H9 (cell line): ENCODE measurements around the gene KDM2B. TPM values are rescaled to one million over a fixed set of nuclear protein-coding genes. Genes with fewer than 3 reads are reported as not detected.

ENCODE experiments used
- DNase-seq: peaks from one replicate; pipeline ENCODE4 v3.0.0-alpha.2; 2017
- H2AFZ ChIP-seq: one replicate; pipeline ENCODE4 v1.6.1; 2013; ENCODE audit warnings: mild to moderate bottlenecking, low read length, control low read depth, moderate library complexity
- H2AK5ac ChIP-seq: 2 replicates; pipeline ENCODE4 v1.6.1; 2013; ENCODE audit warnings: low read length, control low read depth, mixed read lengths; ENCODE audit not compliant: insufficient read length
- H2BK120ac ChIP-seq: one replicate; pipeline ENCODE4 v1.6.1; 2013; ENCODE audit warnings: low read depth, mild to moderate bottlenecking, low read length, control low read depth, inconsistent platforms; ENCODE audit not compliant: poor library complexity, severe bottlenecking
- H2BK12ac ChIP-seq: 2 replicates; pipeline ENCODE4 v1.6.1; 2013; ENCODE audit warnings: low read length, control low read depth, mixed read lengths, low read depth; ENCODE audit not compliant: insufficient read length
- H2BK15ac ChIP-seq: 2 replicates; pipeline ENCODE4 v1.6.1; 2013; ENCODE audit warnings: low read depth, low read length, control low read depth
- H2BK20ac ChIP-seq: one replicate; pipeline ENCODE4 v1.6.1; 2013; ENCODE audit warnings: low read depth, mild to moderate bottlenecking, low read length, control low read depth, inconsistent platforms; ENCODE audit not compliant: poor library complexity, severe bottlenecking
- H2BK5ac ChIP-seq: 2 replicates; pipeline ENCODE4 v1.6.1; 2013; ENCODE audit warnings: low read length, control low read depth, mixed read lengths; ENCODE audit not compliant: insufficient read length
- H3K14ac ChIP-seq: 2 replicates; pipeline ENCODE4 v1.6.1; 2013; ENCODE audit warnings: low read length, control low read depth; ENCODE audit not compliant: insufficient read depth
- H3K18ac ChIP-seq: 2 replicates; pipeline ENCODE4 v1.6.1; 2013; ENCODE audit warnings: low read depth, mild to moderate bottlenecking, mixed read lengths, low read length, control low read depth; ENCODE audit not compliant: insufficient read length
- H3K23ac ChIP-seq: 2 replicates; pipeline ENCODE4 v1.6.1; 2013; ENCODE audit warnings: low read length, control low read depth, mixed read lengths, low read depth; ENCODE audit not compliant: insufficient read length
- H3K23me2 ChIP-seq: 2 replicates; pipeline ENCODE4 v1.6.1; 2013; ENCODE audit warnings: low read depth, mild to moderate bottlenecking, mixed read lengths, low read length, control low read depth; ENCODE audit not compliant: insufficient read length, poor library complexity, severe bottlenecking
- H3K27ac ChIP-seq: 2 replicates; pipeline ENCODE4 v1.5.1; 2013; ENCODE audit warnings: low read length, control low read depth, mixed read lengths, low read depth; ENCODE audit not compliant: insufficient read length
- H3K27me3 ChIP-seq: 2 replicates; pipeline ENCODE4 v1.6.1; 2013; ENCODE audit warnings: low read length, control low read depth, inconsistent platforms; ENCODE audit not compliant: insufficient read depth
- H3K4ac ChIP-seq: 2 replicates; pipeline ENCODE4 v1.6.1; 2013; ENCODE audit warnings: low read depth, mild to moderate bottlenecking, control low read depth, inconsistent platforms, low read length, moderate library complexity
- H3K4me1 ChIP-seq: 2 replicates; pipeline ENCODE4 v1.6.1; 2013; ENCODE audit warnings: low read length, control low read depth, inconsistent platforms; ENCODE audit not compliant: insufficient read depth
- H3K4me2 ChIP-seq: 2 replicates; pipeline ENCODE4 v1.6.1; 2013; ENCODE audit warnings: low read length, control low read depth, mixed read lengths; ENCODE audit not compliant: insufficient read length, insufficient read depth
- H3K56ac ChIP-seq: 2 replicates; pipeline ENCODE4 v1.6.1; 2013; ENCODE audit warnings: low read depth, mild to moderate bottlenecking, mixed read lengths, low read length, control low read depth; ENCODE audit not compliant: insufficient read length
- H3K79me1 ChIP-seq: 2 replicates; pipeline ENCODE4 v1.6.1; 2013; ENCODE audit warnings: low read depth, mild to moderate bottlenecking, moderate library complexity, low read length, control low read depth, inconsistent platforms; ENCODE audit not compliant: insufficient read depth, poor library complexity, severe bottlenecking
- H3K79me2 ChIP-seq: 2 replicates; pipeline ENCODE4 v1.6.1; 2013; ENCODE audit warnings: low read length, control low read depth, inconsistent platforms; ENCODE audit not compliant: insufficient read depth
- H3K9ac ChIP-seq: 2 replicates; pipeline ENCODE4 v1.6.1; 2013; ENCODE audit warnings: low read length, control low read depth, mixed read lengths; ENCODE audit not compliant: insufficient read length; ENCODE audit errors: extremely low read depth
- H3K9me3 ChIP-seq: one replicate; pipeline ENCODE4 v1.6.1; 2013; ENCODE audit warnings: low read depth, low read length, inconsistent platforms; ENCODE audit not compliant: control insufficient read depth
- H3T11ph ChIP-seq: one replicate; pipeline ENCODE4 v1.6.1; 2013; ENCODE audit warnings: mild to moderate bottlenecking, low read length, control low read depth, inconsistent platforms
- H4K20me1 ChIP-seq: one replicate; pipeline ENCODE4 v1.6.1; 2013; ENCODE audit not compliant: control insufficient read depth, insufficient read length, insufficient read depth
- H4K5ac ChIP-seq: 2 replicates; pipeline ENCODE4 v1.6.1; 2013; ENCODE audit warnings: low read depth, mild to moderate bottlenecking, mixed read lengths, low read length, control low read depth; ENCODE audit not compliant: insufficient read length
- H4K8ac ChIP-seq: replicated peaks from 2 replicates; pipeline ENCODE4 v1.6.1; 2013; ENCODE audit warnings: low read length, control low read depth, mixed read lengths, low read depth; ENCODE audit not compliant: insufficient read length
- H4K91ac ChIP-seq: 2 replicates; pipeline ENCODE4 v1.6.1; 2013; ENCODE audit warnings: low read depth, mild to moderate bottlenecking, moderate library complexity, mixed read lengths, low read length, control low read depth; ENCODE audit not compliant: insufficient read length
- H3K27ac Mint-ChIP-seq, 3 experiments: 2 replicates in 2 of 3; 3 replicates in 1 of 3; pipeline ENCODE4 v1.8.0; 2020 to 2021; ENCODE audit warnings: mixed read lengths in 3 of 3, mild to moderate bottlenecking in 1 of 3, moderate library complexity in 1 of 3
- H3K27me3 Mint-ChIP-seq: 2 replicates; pipeline ENCODE4 v1.8.0; 2021; ENCODE audit warnings: low read depth, mild to moderate bottlenecking, moderate library complexity, mixed read lengths
- H3K36me3 Mint-ChIP-seq, 3 experiments: 2 replicates in 2 of 3; 3 replicates in 1 of 3; pipeline ENCODE4 v1.8.0; 2020 to 2021; ENCODE audit warnings: low read depth in 3 of 3, mixed read lengths in 3 of 3; ENCODE audit not compliant: insufficient read depth in 1 of 3
- H3K4me1 Mint-ChIP-seq, 2 experiments: 2 replicates each; pipeline ENCODE4 v1.8.0; 2020; ENCODE audit warnings: mixed read lengths in 2 of 2
- H3K4me3 Mint-ChIP-seq, 2 experiments: 2 replicates in 1 of 2; 3 replicates in 1 of 2; pipeline ENCODE4 v1.8.0; 2020 to 2021; ENCODE audit warnings: mild to moderate bottlenecking in 2 of 2, mixed read lengths in 2 of 2, moderate library complexity in 1 of 2
- H3K9me3 Mint-ChIP-seq, 2 experiments: 2 replicates in 1 of 2; 3 replicates in 1 of 2; pipeline ENCODE4 v1.8.0; 2020; ENCODE audit warnings: mild to moderate bottlenecking in 2 of 2, mixed read lengths in 2 of 2, moderate library complexity in 1 of 2
- CTCF ChIP-seq: fragments of 200-600 bp; sonication (generic); conservative IDR thresholded peaks from 3 replicates; pipeline ENCODE4 v1.8.0; 2021; ENCODE audit warnings: antibody characterized with exemption, mild to moderate bottlenecking
- WGBS: extraction: QIAGEN DNeasy Blood & Tissue Kit; methylation state at CpG from one replicate; pipeline ENCODE4 v1.1.7; 2013; ENCODE audit warnings: missing lambda C conversion rate, low lambda C conversion rate, mixed read lengths; ENCODE audit not compliant: insufficient read length; ENCODE audit errors: extremely low coverage; 5-methylcytosine and 5-hydroxymethylcytosine counted together
- total RNA-seq: library from RNA; stranded (reverse); gene quantifications from 2 replicates; pipeline ENCODE4 v1.2.1, GENCODE V29; 2021

Gene KDM2B
- total RNA-seq, 1 experiment from 2014 or later, result 143 TPM

GRCh38 chr12:121532503-121533393 is 48.1 kb downstream of the KDM2B start:
- no peak overlapping the region for H3K27ac ChIP-seq
- no peak overlapping the region for H2BK20ac ChIP-seq
- H3K27me3 ChIP-seq, result no peaks in the 10 kb centered on the region
- H2BK120ac ChIP-seq, result no peak overlapping the region
- H3K56ac ChIP-seq, result no peak overlapping the region
- H3K4me1 ChIP-seq, result peaks cover 5% of the 10 kb centered on the region; the same call in 1 of the 2 replicates
- H3K18ac ChIP-seq, result no peak overlapping the region
- H3K9me3 ChIP-seq, result no peaks in the 10 kb centered on the region
- no peak overlapping the region for H3K4ac ChIP-seq
- no peak overlapping the region for H3K14ac ChIP-seq
- H4K20me1 ChIP-seq, result peaks cover 3% of the 10 kb centered on the region
- Mint-ChIP-seq H3K4me3 (no peak overlapping the region), H3K36me3 (peaks cover 29 to 58% (median 54%) of the 10 kb centered on the region in 3 experiments), H3K9me3 (no peaks in the 10 kb centered on the region; a peak in 1 of 5 replicates), H3K27me3 (no peaks in the 10 kb centered on the region), H3K4me1 (peaks cover 39 to 51% of the 10 kb centered on the region in 2 experiments), H3K27ac (peak overlapping the region in 1 of 3 experiments; percentile 49; a peak in 2 of 7 replicates)
- WGBS, result no CpG with 5 or more reads among the region's 16 CpGs
- H3K23me2 ChIP-seq, result peaks cover 12% of the 10 kb centered on the region
- H3K9ac ChIP-seq, result no peak overlapping the region
- H2AFZ ChIP-seq, result no peak overlapping the region
- peaks cover 3% of the 10 kb centered on the region; the same call in 1 of the 2 replicates for H3K79me2 ChIP-seq
- no peak overlapping the region for H4K8ac ChIP-seq
- no peak overlapping the region for H3K23ac ChIP-seq
- no peak overlapping the region for H2BK12ac ChIP-seq
- H4K91ac ChIP-seq, result no peak overlapping the region
- no peak overlapping the region for H2AK5ac ChIP-seq
- H2BK5ac ChIP-seq, result no peak overlapping the region
- no peak overlapping the region for H4K5ac ChIP-seq
- no peak overlapping the region for H3K4me2 ChIP-seq
- DNase-seq, result no peak
- peaks cover 8% of the 10 kb centered on the region for H3K79me1 ChIP-seq
- no peak overlapping the region for H3T11ph ChIP-seq
- TF ChIP-seq CTCF, result no peak
- no peak overlapping the region for H2BK15ac ChIP-seq
